Vagina (tissue), 2 donors: ENCODE measurements around the gene TTC1.

ENCODE experiments used
- CTCF ChIP-seq, 3 experiments: fragments of 450-650 bp in 2 of 3; fragments of 200-600 bp in 1 of 3; sonication (generic) in 1 of 3; IDR thresholded peaks; one replicate each; pipeline ENCODE4 v1.5.1; 2017 to 2019; ENCODE audit warnings: antibody characterized with exemption in 3 of 3, mild to moderate bottlenecking in 2 of 3, moderate library complexity in 2 of 3
- POLR2A ChIP-seq, 2 donors: fragments of 450-650 bp; IDR thresholded peaks; one replicate each; pipeline ENCODE4 v1.6.1; 2017; ENCODE audit warnings: antibody characterized with exemption in 2 of 2, mild to moderate bottlenecking in 2 of 2, moderate library complexity in 2 of 2
- POLR2AphosphoS5 ChIP-seq, 2 donors: sonication (generic); formaldehyde crosslinking; IDR thresholded peaks; one replicate each; pipeline ENCODE4 v1.9.0; 2017; ENCODE audit warnings: antibody characterized with exemption in 2 of 2, mild to moderate bottlenecking in 2 of 2, low read depth in 1 of 2; ENCODE audit not compliant: insufficient read depth in 1 of 2

- TF ChIP-seq CTCF (IDR thresholded peaks at IDR 0.05) (no peak), POLR2AphosphoS5 (IDR thresholded peaks at IDR 0.05; ENCODE audit: insufficient read depth in 1 of 2, low read depth in 1 of 2) (no peak), POLR2A (IDR thresholded peaks at IDR 0.05) (no peak)
Measured at GRCh38 chr5:159971514-159971913, 37.4 kb upstream of the TTC1 start.
